ENCODE measurements around the gene WIPF1.

WIPF1 gene

DNA sequence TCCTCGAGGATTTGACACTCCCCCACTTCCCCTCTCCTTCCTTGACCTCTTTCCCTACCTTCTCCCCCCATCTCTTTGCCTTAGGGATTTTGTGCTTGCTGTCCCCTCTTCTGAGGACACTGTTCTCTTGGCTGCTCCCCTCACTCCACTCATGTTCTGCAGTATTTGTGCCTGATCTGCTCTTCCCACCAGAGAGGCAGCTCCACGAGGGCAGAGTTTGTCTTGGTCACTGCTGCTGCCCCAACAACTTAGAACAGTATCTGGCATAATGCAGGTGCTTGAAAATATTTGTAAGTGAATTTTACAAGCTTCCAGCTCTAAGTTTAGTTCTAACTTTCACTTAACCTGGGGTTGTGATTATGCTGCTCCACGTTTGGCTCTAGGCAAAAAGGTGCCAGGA, 10.0 kb upstream of the WIPF1 start:
- H3K27me3 ChIP-seq (ENCODE audit: insufficient read depth, low read length): no peaks in the 10 kb centered on the region
- H3K9ac ChIP-seq (ENCODE audit: low read depth, low read length): no peak overlapping the region
- H3K27ac ChIP-seq (ENCODE audit: low read length): no peak overlapping the region
- no peak overlapping the region for H3K4me3 ChIP-seq (ENCODE audit: low read length)
- no peaks in the 10 kb centered on the region for H3K9me3 ChIP-seq (ENCODE audit: insufficient read depth, low read depth, low read length)
- no peaks in the 10 kb centered on the region for H3K36me3 ChIP-seq (ENCODE audit: insufficient read depth, low read depth, low read length)
- H3K4me1 ChIP-seq (ENCODE audit: insufficient read depth, low read length): no peaks in the 10 kb centered on the region

DNA sequence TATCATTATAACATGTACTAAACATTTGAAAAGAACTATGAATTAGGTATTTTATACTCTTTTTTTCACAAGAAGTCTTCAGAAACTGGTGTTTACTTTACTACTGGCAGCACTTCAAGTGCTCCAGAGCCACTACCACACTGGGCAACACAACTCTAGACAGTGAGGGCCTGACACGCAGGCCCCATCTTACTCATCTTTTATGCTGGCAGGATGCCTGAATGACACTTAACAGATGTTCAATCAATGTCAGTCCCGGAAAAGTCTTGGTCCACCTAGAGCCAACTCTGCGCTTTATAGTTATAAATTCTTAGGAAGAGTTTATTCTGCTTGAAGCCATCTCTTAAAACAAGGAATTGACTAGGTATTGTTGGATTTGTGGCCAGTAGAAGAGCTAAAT, 8.7 kb upstream of the WIPF1 start:
- no peaks in the 10 kb centered on the region for H3K36me3 ChIP-seq (ENCODE audit: insufficient read depth, low read depth, low read length)
- no peaks in the 10 kb centered on the region for H3K27me3 ChIP-seq (ENCODE audit: insufficient read depth, low read length)
- no peak overlapping the region for H3K27ac ChIP-seq (ENCODE audit: low read length)
- no peak overlapping the region for H3K9ac ChIP-seq (ENCODE audit: low read depth, low read length)
- no peaks in the 10 kb centered on the region for H3K4me1 ChIP-seq (ENCODE audit: insufficient read depth, low read length)
- no peaks in the 10 kb centered on the region for H3K9me3 ChIP-seq (ENCODE audit: insufficient read depth, low read depth, low read length)
- no peak overlapping the region for H3K4me3 ChIP-seq (ENCODE audit: low read length)

DNA sequence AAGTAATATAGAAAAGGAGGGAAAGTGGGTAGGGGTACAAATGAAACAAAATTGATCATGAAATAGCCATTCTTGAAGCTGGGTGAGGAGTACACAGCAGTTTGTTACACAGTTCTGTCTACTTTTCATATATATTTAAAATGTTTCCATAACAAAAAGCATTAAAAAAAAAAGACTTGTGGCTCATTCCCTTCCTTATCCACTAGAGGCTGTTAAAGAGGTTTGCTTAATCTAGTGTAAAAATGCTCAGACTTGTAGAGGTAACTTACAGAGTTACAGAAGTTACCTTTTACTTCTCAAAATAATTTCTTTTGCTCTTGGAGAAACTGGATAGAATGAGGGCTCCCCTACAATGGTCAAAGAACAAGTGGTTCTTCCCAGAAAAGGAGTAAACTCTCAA, 8.1 kb upstream of the WIPF1 start:
- no peak overlapping the region for H3K27ac ChIP-seq (ENCODE audit: low read length)
- H3K9me3 ChIP-seq (ENCODE audit: insufficient read depth, low read depth, low read length): no peaks in the 10 kb centered on the region
- H3K36me3 ChIP-seq (ENCODE audit: insufficient read depth, low read depth, low read length): no peaks in the 10 kb centered on the region
- no peaks in the 10 kb centered on the region for H3K4me1 ChIP-seq (ENCODE audit: insufficient read depth, low read length)
- H3K9ac ChIP-seq (ENCODE audit: low read depth, low read length): no peak overlapping the region
- no peaks in the 10 kb centered on the region for H3K27me3 ChIP-seq (ENCODE audit: insufficient read depth, low read length)
- no peak overlapping the region for H3K4me3 ChIP-seq (ENCODE audit: low read length)

DNA sequence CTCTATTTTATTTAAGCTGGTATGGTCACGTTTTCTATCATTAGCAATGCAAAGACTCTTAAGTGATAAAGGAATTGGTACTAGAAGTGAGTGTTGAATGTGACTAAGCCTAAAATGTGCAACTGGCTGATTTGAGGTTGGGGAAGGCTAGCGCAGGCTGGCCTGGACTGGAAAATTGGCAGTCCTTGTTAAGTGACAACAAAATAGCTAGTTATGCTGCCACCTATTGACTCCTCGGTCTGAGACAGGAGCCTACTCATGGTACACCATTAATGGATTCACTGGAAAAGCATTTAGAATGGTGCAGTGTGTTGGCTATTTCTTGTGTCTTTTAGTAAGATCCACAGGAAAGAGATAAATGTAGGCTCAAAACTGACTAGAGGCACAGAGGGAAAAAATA, 5.7 kb upstream of the WIPF1 start:
- Histone ChIP-seq H3K27me3 (ENCODE audit: insufficient read depth, low read length) (no peaks in the 10 kb centered on the region), H3K9ac (ENCODE audit: low read depth, low read length) (no peak overlapping the region), H3K27ac (ENCODE audit: low read length) (no peak overlapping the region), H3K4me3 (ENCODE audit: low read length) (no peak overlapping the region), H3K36me3 (ENCODE audit: insufficient read depth, low read depth, low read length) (no peaks in the 10 kb centered on the region), H3K9me3 (ENCODE audit: insufficient read depth, low read depth, low read length) (peaks cover 7% of the 10 kb centered on the region; the same call in 1 of the 2 replicates), H3K4me1 (ENCODE audit: insufficient read depth, low read length) (no peaks in the 10 kb centered on the region)

DNA sequence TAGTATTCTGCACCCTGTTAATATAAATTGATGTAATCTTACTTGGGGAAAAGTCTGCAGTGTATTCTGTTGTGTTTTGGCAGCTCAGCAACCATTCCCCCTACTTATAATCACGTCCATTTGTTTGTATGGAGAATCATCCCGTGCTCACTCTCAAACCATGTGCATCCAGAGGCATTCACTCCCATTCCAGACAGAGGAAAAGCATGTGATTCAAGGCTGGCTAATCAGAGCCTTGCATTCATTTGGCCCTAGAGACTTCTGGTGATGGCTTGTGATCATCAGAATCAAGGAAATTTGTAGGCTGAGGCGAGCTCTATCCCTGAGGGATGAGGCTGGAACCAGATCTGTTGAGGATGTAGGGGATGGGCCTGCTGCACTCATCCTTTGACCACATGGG, 5.1 kb upstream of the WIPF1 start:
- no peak overlapping the region for H3K27ac ChIP-seq (ENCODE audit: low read length)
- peaks cover 7% of the 10 kb centered on the region; the same call in 1 of the 2 replicates for H3K9me3 ChIP-seq (ENCODE audit: insufficient read depth, low read depth, low read length)
- H3K4me1 ChIP-seq (ENCODE audit: insufficient read depth, low read length): no peaks in the 10 kb centered on the region
- H3K36me3 ChIP-seq (ENCODE audit: insufficient read depth, low read depth, low read length): no peaks in the 10 kb centered on the region
- H3K27me3 ChIP-seq (ENCODE audit: insufficient read depth, low read length): no peaks in the 10 kb centered on the region
- H3K4me3 ChIP-seq (ENCODE audit: low read length): no peak overlapping the region
- no peak overlapping the region for H3K9ac ChIP-seq (ENCODE audit: low read depth, low read length)

DNA sequence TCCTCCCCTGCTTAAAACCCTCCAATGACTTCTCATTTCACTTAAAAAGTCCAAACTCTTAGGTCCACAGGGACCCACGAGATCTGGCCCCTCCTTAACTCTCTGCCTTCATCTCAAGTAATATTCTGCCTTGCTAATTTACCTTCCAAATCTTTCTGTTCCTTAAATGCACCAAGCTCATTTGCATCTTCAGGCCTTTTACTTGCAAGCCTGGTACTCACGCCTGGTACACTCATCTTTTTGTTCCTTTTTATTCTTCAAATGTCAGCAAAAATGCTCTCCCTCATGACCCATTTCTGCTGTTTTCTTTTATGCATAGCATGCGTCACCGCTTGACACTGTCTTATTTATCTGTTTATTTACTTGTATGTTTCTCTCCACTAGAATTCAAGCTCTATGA, 2.7 kb upstream of the WIPF1 start:
- Histone ChIP-seq H3K4me3 (ENCODE audit: low read length) (no peak overlapping the region), H3K9ac (ENCODE audit: low read depth, low read length) (no peak overlapping the region), H3K9me3 (ENCODE audit: insufficient read depth, low read depth, low read length) (peaks cover 7% of the 10 kb centered on the region; the same call in 1 of the 2 replicates), H3K27ac (ENCODE audit: low read length) (no peak overlapping the region), H3K36me3 (ENCODE audit: insufficient read depth, low read depth, low read length) (no peaks in the 10 kb centered on the region), H3K4me1 (ENCODE audit: insufficient read depth, low read length) (no peaks in the 10 kb centered on the region), H3K27me3 (ENCODE audit: insufficient read depth, low read length) (no peaks in the 10 kb centered on the region)

DNA sequence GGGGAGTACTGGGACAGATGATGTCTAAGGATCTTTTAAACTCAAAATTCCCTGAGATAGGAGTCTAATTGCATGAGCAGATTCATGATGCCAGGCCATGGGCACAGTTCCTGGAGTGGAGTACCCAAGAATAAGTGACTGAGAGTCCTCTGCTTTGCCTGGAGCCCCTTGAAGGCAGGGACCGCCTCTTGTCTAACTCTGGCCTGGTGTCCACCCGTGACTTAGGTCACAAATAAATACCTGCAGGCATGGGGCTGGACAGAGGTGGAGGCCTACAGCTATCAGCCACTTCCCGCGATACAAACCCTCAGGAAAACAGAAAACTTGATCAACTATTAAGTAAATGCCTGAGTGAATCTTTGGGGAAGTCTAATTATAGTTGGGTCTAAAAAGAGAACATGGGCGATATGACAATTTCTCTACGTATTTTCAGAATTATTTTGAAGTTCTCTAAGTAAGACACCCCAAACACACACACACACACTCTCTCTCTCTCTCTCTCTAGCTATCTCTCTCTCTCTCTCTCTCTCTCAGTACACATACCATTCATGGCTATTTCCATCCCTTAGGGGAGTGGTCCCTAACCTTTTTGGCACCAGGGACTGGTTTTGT, 1.8 kb upstream of the WIPF1 start:
- Histone ChIP-seq H3K9ac (ENCODE audit: low read depth, low read length) (no peak overlapping the region), H3K4me1 (ENCODE audit: insufficient read depth, low read length) (no peaks in the 10 kb centered on the region), H3K27ac (ENCODE audit: low read length) (no peak overlapping the region), H3K4me3 (ENCODE audit: low read length) (no peak overlapping the region), H3K27me3 (ENCODE audit: insufficient read depth, low read length) (no peaks in the 10 kb centered on the region), H3K9me3 (ENCODE audit: insufficient read depth, low read depth, low read length) (peaks cover 7% of the 10 kb centered on the region; the same call in 1 of the 2 replicates), H3K36me3 (ENCODE audit: insufficient read depth, low read depth, low read length) (no peaks in the 10 kb centered on the region)

DNA sequence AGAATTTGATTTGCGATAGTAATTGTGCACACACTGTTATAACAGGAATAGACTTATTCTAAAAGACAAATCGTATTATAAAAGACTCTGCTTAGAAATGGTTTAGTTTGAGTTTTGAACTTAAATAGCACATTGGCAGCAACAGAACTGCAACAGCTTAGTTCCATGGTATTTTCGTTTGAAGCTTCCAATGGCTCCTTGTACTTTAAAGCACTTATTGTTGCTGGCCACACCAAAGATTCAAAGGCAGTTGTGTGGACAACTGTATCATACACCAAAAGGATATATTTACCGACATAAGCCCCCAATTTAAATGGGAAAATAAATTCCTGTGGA, 627 bp downstream of the WIPF1 start:
- Histone ChIP-seq H3K4me3 (ENCODE audit: low read length) (no peak overlapping the region), H3K27me3 (ENCODE audit: insufficient read depth, low read length) (no peaks in the 10 kb centered on the region), H3K9ac (ENCODE audit: low read depth, low read length) (no peak overlapping the region), H3K36me3 (ENCODE audit: insufficient read depth, low read depth, low read length) (no peaks in the 10 kb centered on the region), H3K9me3 (ENCODE audit: insufficient read depth, low read depth, low read length) (peaks cover 7% of the 10 kb centered on the region; the same call in 1 of the 2 replicates), H3K4me1 (ENCODE audit: insufficient read depth, low read length) (peaks cover 11% of the 10 kb centered on the region), H3K27ac (ENCODE audit: low read length) (no peak overlapping the region)

DNA sequence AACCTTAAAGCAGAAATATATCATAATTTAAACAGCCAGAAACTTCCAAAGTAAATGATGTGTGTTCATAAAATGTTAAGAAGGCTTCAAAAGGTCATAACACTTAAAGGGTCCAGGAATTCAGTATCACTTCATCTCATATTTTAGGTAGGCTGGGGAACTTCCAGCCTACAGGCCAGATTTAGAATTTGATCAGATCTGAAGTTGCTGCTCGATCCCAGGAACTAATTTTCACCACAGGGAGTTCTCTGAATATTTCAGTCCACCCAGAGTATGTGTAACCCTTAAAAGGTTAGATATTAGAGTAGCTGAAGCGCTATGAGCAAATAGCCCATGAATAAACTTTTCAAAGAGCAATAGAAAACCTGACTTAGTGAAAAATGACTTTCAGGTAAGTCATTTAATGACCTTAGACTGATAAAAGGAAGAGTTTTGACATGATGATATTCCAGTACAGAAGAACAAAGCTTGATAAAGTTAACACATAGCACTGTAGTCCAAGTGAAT, 1.7 kb downstream of the WIPF1 start:
- Histone ChIP-seq H3K27me3 (ENCODE audit: insufficient read depth, low read length) (no peaks in the 10 kb centered on the region), H3K4me3 (ENCODE audit: low read length) (no peak overlapping the region), H3K36me3 (ENCODE audit: insufficient read depth, low read depth, low read length) (no peaks in the 10 kb centered on the region), H3K4me1 (ENCODE audit: insufficient read depth, low read length) (peaks cover 11% of the 10 kb centered on the region), H3K9me3 (ENCODE audit: insufficient read depth, low read depth, low read length) (peaks cover 7% of the 10 kb centered on the region; the same call in 1 of the 2 replicates), H3K9ac (ENCODE audit: low read depth, low read length) (no peak overlapping the region), H3K27ac (ENCODE audit: low read length) (no peak overlapping the region)

DNA sequence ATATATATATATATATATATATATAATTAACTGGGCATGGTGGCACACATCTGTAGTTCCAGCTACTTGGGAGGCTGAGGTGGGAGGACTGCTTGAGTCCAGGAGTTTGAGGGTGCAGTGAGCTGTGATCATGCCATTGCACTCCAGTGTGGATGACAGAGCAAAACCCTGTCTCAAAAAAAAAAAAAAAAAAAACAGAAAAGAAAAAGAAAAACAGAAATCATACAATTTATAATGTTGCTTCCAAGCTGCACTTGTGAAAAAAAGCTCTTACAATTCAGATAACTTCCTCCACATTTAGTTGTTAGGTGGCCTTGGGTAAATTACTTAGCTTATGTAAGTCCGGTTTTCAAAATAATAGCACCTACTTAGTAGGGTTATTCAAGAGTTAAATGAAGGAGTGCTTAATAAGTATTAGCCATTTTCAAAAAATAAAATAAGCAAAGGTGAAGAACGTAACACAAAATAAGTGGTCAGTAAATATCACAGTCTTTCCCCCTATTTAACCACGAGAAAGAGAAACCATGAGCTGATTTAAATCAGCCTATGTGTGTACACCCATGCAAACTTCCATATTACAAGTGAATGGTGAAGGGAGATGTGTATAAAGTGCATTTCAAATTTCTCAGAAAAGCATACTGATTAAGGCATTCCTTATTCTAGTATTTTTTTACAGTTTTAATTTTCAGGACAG, 2.3 kb downstream of the WIPF1 start:
- Histone ChIP-seq H3K4me1 (ENCODE audit: insufficient read depth, low read length) (peaks cover 11% of the 10 kb centered on the region), H3K9me3 (ENCODE audit: insufficient read depth, low read depth, low read length) (peaks cover 3% of the 10 kb centered on the region; the same call in 1 of the 2 replicates), H3K36me3 (ENCODE audit: insufficient read depth, low read depth, low read length) (no peaks in the 10 kb centered on the region), H3K9ac (ENCODE audit: low read depth, low read length) (no peak overlapping the region), H3K4me3 (ENCODE audit: low read length) (no peak overlapping the region), H3K27ac (ENCODE audit: low read length) (no peak overlapping the region), H3K27me3 (ENCODE audit: insufficient read depth, low read length) (no peaks in the 10 kb centered on the region)

DNA sequence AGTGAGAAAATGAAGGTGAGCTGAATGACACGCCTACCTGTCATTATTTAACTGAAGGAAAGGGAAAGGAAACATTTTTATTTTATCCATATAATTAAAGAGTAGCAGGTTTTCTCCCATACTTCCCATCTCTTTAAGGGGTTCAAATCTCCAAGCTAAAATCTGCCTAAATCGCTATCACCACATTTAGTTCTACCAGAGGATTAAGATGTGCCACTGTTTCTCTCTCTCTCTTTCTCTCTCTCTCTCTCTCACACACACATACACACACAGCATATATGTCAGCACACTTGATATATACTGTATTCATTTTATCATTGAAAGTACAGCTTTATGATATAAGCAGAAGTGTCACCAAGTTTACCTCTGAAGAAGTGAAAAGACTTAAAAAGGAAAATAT, 3.1 kb downstream of the WIPF1 start:
- H3K36me3 ChIP-seq (ENCODE audit: insufficient read depth, low read depth, low read length): no peaks in the 10 kb centered on the region
- H3K9ac ChIP-seq (ENCODE audit: low read depth, low read length): no peak overlapping the region
- H3K4me1 ChIP-seq (ENCODE audit: insufficient read depth, low read length): peaks cover 11% of the 10 kb centered on the region
- no peak overlapping the region for H3K27ac ChIP-seq (ENCODE audit: low read length)
- H3K4me3 ChIP-seq (ENCODE audit: low read length): no peak overlapping the region
- peaks cover under 1% of the 10 kb centered on the region; the same call in 1 of the 2 replicates for H3K9me3 ChIP-seq (ENCODE audit: insufficient read depth, low read depth, low read length)
- H3K27me3 ChIP-seq (ENCODE audit: insufficient read depth, low read length): no peaks in the 10 kb centered on the region

DNA sequence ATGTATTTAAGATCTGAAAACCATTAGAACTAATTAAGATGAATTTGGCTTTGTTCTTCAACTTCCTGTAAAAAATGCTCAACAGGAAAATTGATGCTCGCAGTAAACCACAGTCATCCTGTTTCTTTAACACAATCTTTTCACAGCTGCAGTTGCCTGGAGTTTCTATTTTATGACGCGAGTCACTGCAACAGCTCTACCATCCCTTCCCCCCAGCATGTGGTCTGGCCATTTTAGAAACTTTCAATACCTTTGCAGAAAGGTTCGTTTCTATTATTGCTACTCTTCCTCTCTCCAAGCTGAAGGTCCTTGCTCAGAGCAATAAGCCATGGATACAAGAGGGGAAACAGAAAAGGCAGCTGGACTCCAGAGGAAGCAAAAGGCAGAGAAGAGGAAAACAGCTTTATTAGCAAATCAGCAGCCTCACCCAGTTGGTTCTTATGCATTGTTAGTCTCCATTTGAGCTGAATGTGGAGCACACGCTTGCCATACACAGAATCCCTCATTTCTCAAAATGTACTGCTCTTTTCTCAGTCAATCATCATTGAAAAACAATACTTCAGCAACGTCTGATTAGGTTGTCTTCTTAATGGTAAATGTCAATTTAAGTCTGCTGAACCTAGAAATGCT, 3.9 kb downstream of the WIPF1 start:
- H3K4me1 ChIP-seq (ENCODE audit: insufficient read depth, low read length): peaks cover 11% of the 10 kb centered on the region
- H3K27ac ChIP-seq (ENCODE audit: low read length): no peak overlapping the region
- H3K27me3 ChIP-seq (ENCODE audit: insufficient read depth, low read length): no peaks in the 10 kb centered on the region
- no peaks in the 10 kb centered on the region for H3K36me3 ChIP-seq (ENCODE audit: insufficient read depth, low read depth, low read length)
- no peak overlapping the region for H3K9ac ChIP-seq (ENCODE audit: low read depth, low read length)
- no peak overlapping the region for H3K4me3 ChIP-seq (ENCODE audit: low read length)
- H3K9me3 ChIP-seq (ENCODE audit: insufficient read depth, low read depth, low read length): no peaks in the 10 kb centered on the region
